Transverse colon (tissue), 3 donors: ENCODE data around the gene ACAP2.

Experiments used
- POLR2A ChIP-seq: fragments of 450-650 bp; IDR thresholded peaks from one replicate; pipeline ENCODE4 v1.6.1; 2016; ENCODE audit warnings: antibody characterized with exemption, mild to moderate bottlenecking, moderate library complexity
- TF ChIP-seq, protein P1 (sequence below), 5 experiments: fragments of 200-600 bp in 3 of 5; fragments of 450-650 bp in 2 of 5; sonication (generic) in 3 of 5; IDR thresholded peaks; 1 replicate in 2 of 5; 2 replicates in 3 of 5; pipeline ENCODE4 v1.5.1; 2016 to 2017; ENCODE audit warnings: antibody characterized with exemption in 5 of 5, inconsistent platforms in 3 of 5, mild to moderate bottlenecking in 2 of 5, moderate library complexity in 1 of 5

DNA sequence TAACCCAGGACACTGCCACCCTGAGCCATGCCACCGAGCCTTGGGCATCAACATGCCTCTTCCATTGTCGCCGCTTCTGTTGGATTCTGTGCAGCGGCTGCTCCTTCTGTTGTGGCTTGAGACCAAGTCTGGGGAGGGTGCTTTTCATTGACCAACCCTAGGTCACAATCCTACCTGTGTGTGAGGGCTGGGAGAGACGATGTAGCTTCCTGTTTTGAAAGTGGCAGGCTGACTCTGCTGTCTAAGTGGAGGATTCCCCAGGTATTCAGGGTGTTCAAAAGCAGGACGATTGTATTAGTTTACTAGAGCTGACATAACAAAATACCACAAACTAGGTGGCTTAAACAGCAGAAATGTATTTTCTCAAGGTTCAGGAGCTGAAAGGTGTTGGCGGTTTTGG lies 13.0 kb upstream of the ACAP2 start:
- TF ChIP-seq, protein P1, sequence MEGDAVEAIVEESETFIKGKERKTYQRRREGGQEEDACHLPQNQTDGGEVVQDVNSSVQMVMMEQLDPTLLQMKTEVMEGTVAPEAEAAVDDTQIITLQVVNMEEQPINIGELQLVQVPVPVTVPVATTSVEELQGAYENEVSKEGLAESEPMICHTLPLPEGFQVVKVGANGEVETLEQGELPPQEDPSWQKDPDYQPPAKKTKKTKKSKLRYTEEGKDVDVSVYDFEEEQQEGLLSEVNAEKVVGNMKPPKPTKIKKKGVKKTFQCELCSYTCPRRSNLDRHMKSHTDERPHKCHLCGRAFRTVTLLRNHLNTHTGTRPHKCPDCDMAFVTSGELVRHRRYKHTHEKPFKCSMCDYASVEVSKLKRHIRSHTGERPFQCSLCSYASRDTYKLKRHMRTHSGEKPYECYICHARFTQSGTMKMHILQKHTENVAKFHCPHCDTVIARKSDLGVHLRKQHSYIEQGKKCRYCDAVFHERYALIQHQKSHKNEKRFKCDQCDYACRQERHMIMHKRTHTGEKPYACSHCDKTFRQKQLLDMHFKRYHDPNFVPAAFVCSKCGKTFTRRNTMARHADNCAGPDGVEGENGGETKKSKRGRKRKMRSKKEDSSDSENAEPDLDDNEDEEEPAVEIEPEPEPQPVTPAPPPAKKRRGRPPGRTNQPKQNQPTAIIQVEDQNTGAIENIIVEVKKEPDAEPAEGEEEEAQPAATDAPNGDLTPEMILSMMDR (IDR thresholded peaks at IDR 0.05) = no peak
- no peak for TF ChIP-seq POLR2A
